ENCODE data around the gene NRBP1.

The NRBP1 gene

GRCh38 chr2:27428213-27428977 is at the start of gene NRBP1:
Gene NRBP1 (plus strand): TSS chr2:27428631. CDS start chr2:27433274, 4,643 bp downstream.
- DNase-seq, result peak; percentile 96

- no peak for DNase-seq
Observed at GRCh38 chr2:27378809-27379290, 49.6 kb upstream of the NRBP1 start.

GRCh38 chr2:27379383-27379835 is 49.0 kb upstream of the NRBP1 start:
- DNase-seq, result no peak

- peak; percentile 65 for DNase-seq
Observed at GRCh38 chr2:27379836-27380625, 48.4 kb upstream of the NRBP1 start.

- DNase-seq, result peak; percentile 98
Observed at GRCh38 chr2:27380626-27381545, 47.5 kb upstream of the NRBP1 start, which contains the start of gene ZNF513. Gene ZNF513 (minus strand): TSS chr2:27380734. CDS start chr2:27380526, 208 bp downstream.

- no peak for DNase-seq
Observed at GRCh38 chr2:27381577-27382181, 46.8 kb upstream of the NRBP1 start.

- DNase-seq, result no peak
Observed at GRCh38 chr2:27390822-27391679, 37.4 kb upstream of the NRBP1 start.

GRCh38 chr2:27393225-27393624 is 35.2 kb upstream of the NRBP1 start:
- no peak for DNase-seq

- no peak for DNase-seq
Observed at GRCh38 chr2:27398962-27399361, 29.5 kb upstream of the NRBP1 start.

GRCh38 chr2:27400348-27401135 is 27.9 kb upstream of the NRBP1 start:
- no peak for DNase-seq

GRCh38 chr2:27407798-27408491 is 20.5 kb upstream of the NRBP1 start:
- DNase-seq, result peak; percentile 74

GRCh38 chr2:27408601-27409320 is 19.7 kb upstream of the NRBP1 start:
- DNase-seq, result peak; percentile 45

- DNase-seq, result peak; percentile 98
Observed at GRCh38 chr2:27409321-27410073, 18.9 kb upstream of the NRBP1 start, which contains the start of gene PPM1G. Gene PPM1G (minus strand): TSS chr2:27409591. CDS start chr2:27409422, 169 bp downstream.

GRCh38 chr2:27412419-27413152 is 15.8 kb upstream of the NRBP1 start:
- no peak for DNase-seq

- no peak for DNase-seq
Observed at GRCh38 chr2:27416151-27416550, 12.3 kb upstream of the NRBP1 start.

GRCh38 chr2:27420996-27421395 is 7.4 kb upstream of the NRBP1 start:
- no peak for DNase-seq

- DNase-seq, result no peak
Observed at GRCh38 chr2:27421660-27422250, 6.7 kb upstream of the NRBP1 start.

Data from NCI-H345 (cell line).